HG02763 (cell line): ENCODE data around the gene ARL14EPL.

Experiments
- ATAC-seq: cut with Tn5 transposase; IDR thresholded peaks from one replicate; pipeline ENCODE4 v1.9.1; 2021; ENCODE audit warnings: mild to moderate bottlenecking, moderate library complexity; ENCODE audit not compliant: unreplicated experiment

The ARL14EPL gene

GRCh38 chr5:116032094-116032517 lies at the start of gene ARL14EPL:
TSS of gene ARL14EPL (plus strand) at chr5:116032472. CDS start at chr5:116051466, 18,994 bp downstream.
- peak; percentile 66 for ATAC-seq

- ATAC-seq, result no peak
Observed at GRCh38 chr5:115983519-115983918, 48.8 kb upstream of the ARL14EPL start.

DNA sequence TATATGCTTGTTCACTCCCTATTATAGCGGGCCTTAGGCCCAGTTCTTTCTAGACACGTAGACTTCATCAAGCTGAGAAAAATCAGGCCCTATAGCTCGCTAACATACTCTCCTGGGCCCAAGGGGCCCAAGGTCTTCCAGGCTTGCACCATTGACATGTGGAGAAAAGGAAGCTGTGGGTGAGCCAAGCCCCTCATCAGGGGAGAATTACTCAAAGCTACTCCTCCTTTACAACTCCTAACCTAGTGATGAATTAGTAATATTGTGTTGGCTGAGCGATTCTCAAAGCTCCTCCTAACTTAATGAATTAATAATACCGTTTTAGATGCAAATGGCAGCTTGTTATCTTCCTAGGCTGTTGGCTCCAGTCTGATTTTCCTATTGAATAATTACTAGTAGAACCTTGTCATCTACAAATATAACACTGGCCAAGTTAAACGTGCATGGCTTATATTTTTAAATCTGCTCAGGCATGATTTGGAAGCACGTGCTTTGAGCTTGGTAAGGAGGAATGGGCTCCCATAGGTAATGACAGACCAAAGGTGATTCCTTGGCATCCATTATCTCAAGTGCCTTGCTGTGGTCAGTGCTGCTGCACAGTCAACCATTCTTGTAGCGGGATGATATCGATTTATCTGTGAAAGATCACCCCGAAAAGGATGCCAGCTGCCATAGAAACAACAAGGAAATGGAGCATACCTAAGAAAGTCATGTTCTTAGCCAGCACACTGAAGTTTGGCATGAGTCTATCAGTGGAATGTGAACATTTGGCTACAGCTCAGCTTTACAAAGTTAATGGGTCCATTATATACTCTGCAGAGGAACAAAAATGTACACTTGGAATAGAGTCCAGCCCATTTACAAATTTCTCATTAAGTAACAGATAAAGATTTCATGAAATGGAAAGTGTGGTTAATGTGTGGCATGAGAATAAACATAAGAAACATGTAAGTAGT lies 46.2 kb upstream of the ARL14EPL start:
- no peak for ATAC-seq

DNA sequence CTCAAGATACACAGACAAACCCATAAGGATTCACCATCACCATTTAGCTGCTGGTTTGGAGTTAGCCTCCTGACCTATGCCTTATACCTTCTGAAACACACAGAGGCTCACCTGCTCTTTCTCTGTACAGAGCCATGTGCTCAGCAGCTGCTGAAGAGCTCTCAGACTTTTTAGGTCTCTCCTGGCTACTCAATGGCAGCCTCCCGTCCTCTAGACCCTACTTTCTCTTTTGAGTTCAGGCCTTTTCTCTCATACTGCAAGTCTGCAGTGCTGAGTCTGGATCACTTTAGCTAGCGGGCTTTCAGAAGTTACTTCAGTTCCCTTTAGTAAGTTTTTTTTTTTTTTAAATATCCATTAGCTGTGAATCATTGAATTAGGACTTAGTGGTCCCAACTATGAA lies 44.3 kb upstream of the ARL14EPL start:
- ATAC-seq, result no peak

DNA sequence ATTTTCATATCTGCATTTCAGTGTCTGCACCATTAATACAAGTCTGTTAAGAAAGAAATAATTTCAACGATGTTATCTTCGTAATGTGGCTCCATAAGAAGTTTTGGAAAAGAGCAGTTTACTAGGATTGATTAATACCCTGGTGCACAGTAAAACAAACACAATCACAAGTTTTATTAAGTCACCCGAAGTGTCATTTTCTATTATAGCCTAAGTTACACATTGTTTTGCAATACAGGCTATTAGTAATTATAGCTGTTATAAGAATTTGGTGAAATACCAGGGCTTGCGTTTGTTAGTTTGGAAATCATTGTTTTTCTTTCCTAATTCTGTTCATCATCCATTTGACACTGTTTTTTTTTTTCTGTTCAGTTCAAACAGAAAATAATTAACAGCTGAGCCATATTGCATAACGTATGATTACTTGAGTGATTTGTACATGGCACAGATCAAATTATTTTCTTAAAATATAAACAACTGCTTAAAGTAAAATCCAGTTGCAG lies 39.4 kb upstream of the ARL14EPL start:
- no peak for ATAC-seq

- no peak for ATAC-seq
Observed at GRCh38 chr5:115995351-115995750, 36.9 kb upstream of the ARL14EPL start.

DNA sequence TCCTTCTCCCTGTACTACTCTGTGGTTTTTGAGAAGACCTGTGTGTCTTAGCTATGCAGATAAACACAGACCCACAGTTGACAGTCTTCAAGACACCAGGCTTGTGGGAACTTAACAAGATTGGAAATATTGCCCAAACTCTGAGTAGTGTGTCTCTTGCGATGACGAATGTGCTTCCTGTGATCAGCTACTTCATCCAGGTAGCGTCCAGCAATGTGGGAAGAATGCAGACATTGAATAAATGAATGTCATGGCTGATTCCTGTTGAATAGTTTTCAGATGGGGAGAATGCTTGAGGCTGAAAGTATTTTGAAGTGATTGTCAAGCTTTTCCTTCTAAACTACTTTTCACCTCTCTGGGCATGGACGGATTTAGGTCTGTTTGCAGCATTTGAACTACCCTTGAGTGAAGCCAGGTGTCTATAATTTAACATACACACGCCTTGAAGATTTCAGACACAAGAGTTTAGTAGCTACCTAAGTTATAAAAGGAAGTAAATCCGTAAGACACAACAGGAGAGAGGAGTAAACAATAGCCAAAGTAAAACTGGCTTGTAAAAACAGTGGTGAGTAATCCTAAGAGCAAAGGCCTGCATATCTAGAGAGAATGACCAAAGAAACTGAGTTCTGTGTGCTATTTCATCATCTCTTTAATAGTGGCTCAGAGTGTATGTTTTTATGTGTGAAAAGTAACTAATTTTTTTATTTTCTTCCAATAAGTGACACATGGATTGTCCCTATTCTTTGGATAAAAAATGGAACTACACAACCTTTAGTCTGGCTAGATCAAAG lies 30.0 kb upstream of the ARL14EPL start:
- no peak for ATAC-seq

GRCh38 chr5:116004248-116004647 lies 28.0 kb upstream of the ARL14EPL start:
- no peak for ATAC-seq

- ATAC-seq, result no peak
Observed at GRCh38 chr5:116009806-116010205, 22.5 kb upstream of the ARL14EPL start.

DNA sequence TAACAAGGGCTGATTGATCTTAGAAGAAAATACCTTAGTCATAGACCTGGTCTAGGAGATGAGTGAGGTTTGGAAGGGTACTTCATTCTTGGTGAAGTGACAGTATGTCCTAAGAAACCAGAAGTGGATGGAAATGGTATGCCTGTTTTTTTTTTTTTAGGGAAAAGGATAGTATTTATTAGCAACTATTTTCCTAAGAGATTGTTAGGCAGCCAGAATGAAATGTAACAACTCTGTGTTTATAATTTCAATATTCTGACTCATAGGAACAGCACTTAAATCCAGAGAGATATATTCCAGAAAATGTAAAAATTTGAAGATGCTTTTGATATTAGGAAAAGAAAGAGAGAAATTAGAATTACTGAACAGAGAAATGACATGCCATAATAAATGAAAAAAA lies 21.2 kb upstream of the ARL14EPL start:
- ATAC-seq, result no peak

DNA sequence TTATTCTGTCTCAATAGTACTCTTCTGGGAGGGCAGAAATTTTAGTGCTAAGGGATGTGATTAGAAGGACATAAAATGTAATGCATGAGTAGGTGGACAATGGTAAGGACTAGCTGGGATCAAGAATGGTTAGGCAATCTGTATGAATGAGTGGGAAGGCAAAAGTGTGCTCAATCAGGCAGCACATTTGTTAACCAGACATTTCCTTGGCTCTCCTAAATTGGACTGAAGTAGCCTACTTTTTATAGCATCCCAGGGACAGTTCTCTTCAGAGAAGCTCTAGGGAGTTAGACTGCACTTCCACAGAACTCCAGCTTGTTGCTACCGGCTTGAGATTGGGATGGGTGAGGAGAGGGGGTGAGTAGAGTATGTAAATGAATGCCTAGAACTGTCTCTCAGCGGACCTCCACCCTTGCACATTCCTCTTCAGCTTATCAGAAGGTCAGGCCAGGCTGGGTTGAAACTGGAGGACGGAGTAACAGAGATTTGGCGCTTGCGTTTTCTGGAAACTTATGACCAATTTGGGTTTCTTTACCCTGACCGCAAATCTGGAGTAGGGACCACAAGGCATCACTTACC lies 19.0 kb upstream of the ARL14EPL start:
- ATAC-seq, result no peak

DNA sequence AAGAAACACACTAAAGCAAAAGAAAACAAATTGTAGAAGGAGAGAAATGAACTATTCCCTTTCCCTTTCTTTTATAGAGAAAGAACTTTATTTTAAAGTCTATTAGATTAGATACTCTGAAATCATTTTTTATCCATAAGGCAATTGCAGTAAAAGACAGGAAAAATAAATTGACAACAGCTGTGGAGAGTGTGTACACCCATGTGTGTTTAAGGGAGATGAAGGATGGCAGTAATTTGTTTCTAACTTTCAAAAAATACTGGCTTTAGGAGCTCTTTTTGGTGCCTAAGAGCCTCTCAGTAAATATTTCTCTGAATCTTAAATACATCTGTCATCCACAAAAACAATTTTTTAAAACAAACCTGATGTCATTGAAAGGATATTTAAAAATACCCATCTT lies 18.3 kb upstream of the ARL14EPL start:
- no peak for ATAC-seq

GRCh38 chr5:116023619-116024018 lies 8.7 kb upstream of the ARL14EPL start:
- no peak for ATAC-seq

GRCh38 chr5:116025866-116026265 lies 6.4 kb upstream of the ARL14EPL start:
- ATAC-seq, result no peak

GRCh38 chr5:116032991-116033390 lies 719 bp downstream of the ARL14EPL start:
- ATAC-seq, result no peak

GRCh38 chr5:116035123-116035522 lies 2.9 kb downstream of the ARL14EPL start:
- no peak for ATAC-seq

GRCh38 chr5:116037236-116037822 lies 5.1 kb downstream of the ARL14EPL start:
- ATAC-seq, result no peak

DNA sequence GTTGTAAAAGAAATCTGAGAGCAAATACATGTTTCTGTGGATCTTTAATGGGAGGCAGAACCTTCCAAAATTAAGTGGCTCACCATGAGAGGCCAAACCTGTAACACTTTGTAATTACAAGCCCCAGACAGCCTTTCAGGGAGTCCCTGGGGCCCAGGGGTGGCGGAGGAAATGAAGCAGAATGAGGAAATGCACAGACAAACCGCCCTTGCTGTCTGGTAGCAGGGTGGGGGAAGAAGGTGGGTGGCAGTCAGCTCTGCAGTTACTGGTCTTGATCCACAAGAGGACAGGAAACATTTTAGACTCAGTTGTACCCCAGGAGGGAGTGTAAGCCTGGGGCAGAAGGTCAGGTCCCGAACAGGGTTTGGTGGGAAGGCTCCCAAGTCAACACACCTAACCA lies 6.5 kb downstream of the ARL14EPL start:
- peak; percentile 71 for ATAC-seq

DNA sequence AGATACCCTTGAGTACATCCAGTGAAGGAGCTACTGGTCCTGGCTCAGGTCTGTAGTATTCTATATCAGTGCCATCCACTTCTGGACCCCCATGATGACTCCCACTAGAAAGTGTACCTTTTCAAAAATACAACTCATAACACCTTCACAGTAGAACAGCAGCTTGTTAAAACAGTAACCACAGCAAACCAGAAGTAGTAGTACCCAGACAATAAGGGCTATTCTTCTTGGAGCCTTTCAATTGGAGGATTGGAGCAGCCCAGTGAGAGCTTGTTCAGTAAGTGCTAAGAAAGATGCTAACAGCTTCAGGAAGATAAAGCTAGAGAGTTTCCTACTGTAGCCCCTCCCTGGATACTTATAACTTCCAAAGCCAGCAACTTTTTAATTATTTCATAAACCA lies 10.1 kb downstream of the ARL14EPL start:
- ATAC-seq, result no peak

GRCh38 chr5:116044073-116044472 lies 11.8 kb downstream of the ARL14EPL start:
- no peak for ATAC-seq

- ATAC-seq, result no peak
Observed at GRCh38 chr5:116045821-116046220, 13.5 kb downstream of the ARL14EPL start.
